ENCODE results near the gene FN3KRP.

FN3KRP gene, protein sequence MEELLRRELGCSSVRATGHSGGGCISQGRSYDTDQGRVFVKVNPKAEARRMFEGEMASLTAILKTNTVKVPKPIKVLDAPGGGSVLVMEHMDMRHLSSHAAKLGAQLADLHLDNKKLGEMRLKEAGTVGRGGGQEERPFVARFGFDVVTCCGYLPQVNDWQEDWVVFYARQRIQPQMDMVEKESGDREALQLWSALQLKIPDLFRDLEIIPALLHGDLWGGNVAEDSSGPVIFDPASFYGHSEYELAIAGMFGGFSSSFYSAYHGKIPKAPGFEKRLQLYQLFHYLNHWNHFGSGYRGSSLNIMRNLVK

GRCh38 chr17:82716203-82717010 is at the start of gene FN3KRP:
Gene FN3KRP, plus strand, starts transcription at chr17:82716706. Its CDS starts 50 bp downstream, at chr17:82716756.
- Mint-ChIP-seq H3K9me3 (no peaks in the 10 kb centered on the region), H3K27me3 (peaks cover 15% of the 10 kb centered on the region), H3K27ac (peak within 1 kb of the TSS; percentile 88), H3K36me3 (peaks cover 24% of the 10 kb centered on the region), H3K4me1 (peaks cover 27% of the 10 kb centered on the region), H3K4me3 (peak within 1 kb of the TSS; percentile 94)
- DNase-seq = peak; percentile 92
- CTCF ChIA-PET = interaction anchor here (1.1 kb wide), 1 partner anchor 48 kb away, joined by 3 read pairs; no protein-coding TSS in a partner anchor

GRCh38 chr17:82666931-82667667 is 49.4 kb upstream of the FN3KRP start:
- H3K4me1 Mint-ChIP-seq = peaks cover 3% of the 10 kb centered on the region
- H3K4me3 Mint-ChIP-seq = no peak overlapping the region
- H3K9me3 Mint-ChIP-seq = no peaks in the 10 kb centered on the region
- CTCF ChIA-PET = interaction anchor here (0.9 kb wide), 1 partner anchor 244 kb away, joined by 3 read pairs; no protein-coding TSS in a partner anchor
- H3K27ac Mint-ChIP-seq = no peak overlapping the region
- no peak for DNase-seq
- peaks cover 8% of the 10 kb centered on the region for H3K27me3 Mint-ChIP-seq
- no peaks in the 10 kb centered on the region for H3K36me3 Mint-ChIP-seq

- no peaks in the 10 kb centered on the region for H3K36me3 Mint-ChIP-seq
- CTCF ChIA-PET = interaction anchor here (0.9 to 1.5 kb wide), 4 partner anchors 99 to 244 kb away, joined by 3 to 9 read pairs (median 4); no protein-coding TSS in a partner anchor
- no peak for DNase-seq
Observed at GRCh38 chr17:82667668-82668000, 48.9 kb upstream of the FN3KRP start.

DNA sequence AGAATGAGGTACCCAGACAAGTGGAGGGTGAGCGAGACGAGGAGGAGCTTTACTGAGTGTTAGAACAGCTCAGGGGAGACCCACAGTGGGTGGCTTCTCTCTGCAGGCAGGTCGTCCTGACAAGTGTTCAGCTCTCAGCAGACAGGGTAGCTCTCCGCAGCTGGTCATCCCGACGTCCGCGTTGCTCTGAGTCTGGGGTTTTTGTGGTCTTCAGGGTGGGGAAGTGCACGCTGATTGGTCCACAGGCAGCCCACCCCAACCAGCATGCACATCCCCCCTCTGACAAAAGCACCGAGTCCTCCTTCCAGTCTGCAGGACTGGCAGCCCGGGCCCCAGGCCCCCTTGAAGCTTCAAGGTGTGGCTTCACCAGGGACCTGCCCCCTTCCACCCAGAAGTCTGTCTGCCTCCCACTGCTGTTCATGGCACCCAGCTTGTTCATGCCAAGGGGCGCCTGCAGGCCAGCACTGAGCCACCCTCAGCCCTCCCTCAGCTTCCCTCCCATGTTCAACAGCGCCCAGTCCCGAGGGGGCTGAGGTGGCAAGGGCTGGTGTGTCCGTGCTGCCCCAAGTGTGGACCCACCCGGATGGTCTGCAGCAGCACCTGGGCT is 48.4 kb upstream of the FN3KRP start:
- peaks cover 8% of the 10 kb centered on the region for H3K27me3 Mint-ChIP-seq
- H3K9me3 Mint-ChIP-seq = no peaks in the 10 kb centered on the region
- no peak overlapping the region for H3K27ac Mint-ChIP-seq
- H3K4me3 Mint-ChIP-seq = no peak overlapping the region
- H3K36me3 Mint-ChIP-seq = no peaks in the 10 kb centered on the region
- H3K4me1 Mint-ChIP-seq = peaks cover 3% of the 10 kb centered on the region
- CTCF ChIA-PET = interaction anchor here (0.7 to 1.5 kb wide), 8 partner anchors 9 to 243 kb away, joined by 3 to 9 read pairs (median 4); no protein-coding TSS in a partner anchor
- DNase-seq = no peak

More at GRCh38 chr17:82667668-82668000, 48.9 kb upstream of the FN3KRP start:
- H3K9me3 Mint-ChIP-seq = no peaks in the 10 kb centered on the region
- no peak overlapping the region for H3K27ac Mint-ChIP-seq
- H3K4me3 Mint-ChIP-seq = no peak overlapping the region
- peaks cover 3% of the 10 kb centered on the region for H3K4me1 Mint-ChIP-seq
- H3K27me3 Mint-ChIP-seq = peaks cover 8% of the 10 kb centered on the region

- peak; percentile 64 for DNase-seq
- CTCF ChIA-PET = interaction anchor here (0.6 to 1.7 kb wide), 11 partner anchors 9 to 112 kb away, joined by 3 to 9 read pairs (median 4); partner anchors contain the start of gene FN3KRP
- H3K27me3 Mint-ChIP-seq = peaks cover 8% of the 10 kb centered on the region
- H3K9me3 Mint-ChIP-seq = no peaks in the 10 kb centered on the region
- no peaks in the 10 kb centered on the region for H3K36me3 Mint-ChIP-seq
- no peak overlapping the region for H3K27ac Mint-ChIP-seq
- H3K4me1 Mint-ChIP-seq = peaks cover 3% of the 10 kb centered on the region
- H3K4me3 Mint-ChIP-seq = no peak overlapping the region
Observed at GRCh38 chr17:82668631-82669099, 47.8 kb upstream of the FN3KRP start.

DNA sequence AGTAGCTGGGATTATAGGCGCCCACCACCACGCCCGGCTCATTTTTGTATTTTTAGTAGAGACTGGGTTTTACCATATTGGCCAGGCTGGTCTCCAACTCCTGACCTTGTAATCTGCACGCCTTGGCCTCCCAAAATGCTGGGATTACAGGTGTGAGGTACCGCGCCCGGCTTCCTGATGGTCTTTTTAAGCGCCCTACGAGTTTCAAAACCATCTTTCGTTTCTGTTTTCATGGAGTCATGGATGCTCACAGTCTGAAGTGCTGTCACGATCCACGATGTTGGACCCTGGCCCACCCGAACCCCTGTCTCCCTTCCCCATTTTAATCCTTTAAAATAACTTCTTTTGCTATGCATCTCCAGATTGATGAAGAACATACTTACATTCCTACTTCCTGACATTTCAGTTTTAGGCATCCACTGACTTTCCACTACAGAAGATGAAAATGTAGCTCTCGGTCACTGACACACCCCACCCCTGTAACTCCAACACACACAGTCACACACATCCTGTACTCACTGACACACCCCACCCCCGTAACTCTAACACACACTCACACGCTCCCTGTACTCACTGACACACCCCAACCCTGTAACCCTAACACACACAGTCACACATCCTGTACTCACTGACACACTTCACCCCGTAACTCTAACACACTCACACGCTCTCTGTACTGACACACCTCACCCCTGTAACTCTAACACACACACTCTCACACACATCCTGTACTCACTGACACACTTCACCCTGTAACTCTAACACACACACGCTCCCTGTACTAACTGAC is 45.6 kb upstream of the FN3KRP start:
- H3K4me1 Mint-ChIP-seq = peaks cover 3% of the 10 kb centered on the region
- peaks cover 9% of the 10 kb centered on the region for H3K27me3 Mint-ChIP-seq
- H3K27ac Mint-ChIP-seq = no peak overlapping the region
- CTCF ChIA-PET = no interaction called here
- no peak for DNase-seq
- H3K36me3 Mint-ChIP-seq = no peaks in the 10 kb centered on the region
- no peak overlapping the region for H3K4me3 Mint-ChIP-seq
- no peaks in the 10 kb centered on the region for H3K9me3 Mint-ChIP-seq

- Mint-ChIP-seq H3K4me3 (no peak overlapping the region), H3K9me3 (no peaks in the 10 kb centered on the region), H3K27ac (no peak overlapping the region), H3K4me1 (no peaks in the 10 kb centered on the region), H3K36me3 (no peaks in the 10 kb centered on the region), H3K27me3 (peaks cover 6% of the 10 kb centered on the region)
- DNase-seq = no peak
- CTCF ChIA-PET = interaction anchor here (1.0 kb wide), 1 partner anchor 104 kb away, joined by 3 read pairs; no protein-coding TSS in a partner anchor
Observed at GRCh38 chr17:82674656-82675475, 41.6 kb upstream of the FN3KRP start.

DNA sequence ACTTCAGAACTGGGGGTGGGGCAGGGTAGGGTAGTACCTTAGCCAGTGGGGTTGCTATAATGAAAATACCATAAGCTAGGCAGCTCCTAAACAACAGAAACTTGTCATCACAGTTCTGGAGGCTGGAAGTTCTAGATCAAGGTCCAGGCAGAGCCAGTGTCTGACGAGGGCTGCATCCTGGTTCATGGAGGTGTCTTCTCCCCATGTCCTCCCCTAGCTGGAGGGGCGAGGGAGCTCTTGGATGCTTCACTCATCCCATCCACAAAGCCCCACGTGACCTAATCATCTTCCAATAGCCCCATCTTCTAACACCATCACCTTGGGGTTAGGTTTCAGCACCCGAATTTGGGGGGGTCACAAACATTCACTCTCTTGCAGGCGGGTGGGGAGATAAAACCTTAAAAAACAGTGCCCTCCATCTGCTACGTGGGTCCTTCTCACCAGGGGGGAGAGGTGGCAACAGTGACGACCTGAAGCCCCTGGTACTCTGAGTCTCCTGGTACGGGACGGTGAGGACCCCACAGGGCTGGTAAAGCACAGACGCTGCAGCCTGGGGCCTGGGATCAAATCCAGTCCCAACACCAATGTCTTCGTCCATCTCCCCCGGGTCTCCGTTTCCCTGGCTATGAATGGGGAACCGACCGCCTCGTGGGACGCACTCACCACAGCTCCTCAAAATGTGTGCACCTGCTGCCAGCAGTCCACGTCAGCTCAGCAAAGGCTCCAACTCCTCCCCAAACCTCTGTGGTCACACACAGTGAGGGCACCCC is 40.8 kb upstream of the FN3KRP start:
- Mint-ChIP-seq H3K4me3 (no peak overlapping the region), H3K27ac (no peak overlapping the region), H3K4me1 (no peaks in the 10 kb centered on the region), H3K27me3 (peaks cover 6% of the 10 kb centered on the region), H3K9me3 (no peaks in the 10 kb centered on the region), H3K36me3 (no peaks in the 10 kb centered on the region)
- CTCF ChIA-PET = interaction anchor here (1.0 kb wide), 1 partner anchor 103 kb away, joined by 3 read pairs; no protein-coding TSS in a partner anchor
- no peak for DNase-seq

DNA sequence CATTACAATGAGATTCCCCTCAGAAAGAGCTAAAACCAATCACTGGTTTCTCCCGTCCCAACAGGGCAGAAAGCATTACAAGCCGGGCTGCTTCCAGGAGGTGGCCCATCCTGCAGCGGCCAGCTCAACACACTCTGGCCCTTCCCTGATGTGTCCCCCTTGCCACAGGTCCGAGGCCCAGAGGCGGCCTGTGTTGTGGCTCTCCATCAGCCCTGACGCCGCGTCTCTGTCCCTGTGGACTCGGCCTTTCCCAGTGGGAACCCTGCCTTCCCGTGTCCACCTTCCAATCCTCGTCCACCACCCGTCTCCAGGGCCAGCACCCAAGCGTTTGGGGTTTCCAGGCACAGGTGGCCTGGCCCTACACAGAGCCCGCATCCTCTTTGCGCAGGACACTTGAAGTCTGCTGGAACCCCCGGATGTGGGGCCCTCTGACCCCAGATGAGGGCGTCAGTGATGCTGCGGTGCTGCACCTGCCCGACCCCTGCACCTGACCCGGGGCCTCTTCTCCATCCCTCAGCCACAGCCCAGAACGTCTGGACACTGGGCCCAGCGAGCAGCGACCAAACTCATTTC is 39.1 kb upstream of the FN3KRP start:
- Mint-ChIP-seq H3K4me3 (no peak overlapping the region), H3K9me3 (peaks cover 8% of the 10 kb centered on the region), H3K4me1 (no peaks in the 10 kb centered on the region), H3K36me3 (peaks cover 6% of the 10 kb centered on the region), H3K27me3 (peaks cover 6% of the 10 kb centered on the region), H3K27ac (no peak overlapping the region)
- CTCF ChIA-PET = no interaction called here
- DNase-seq = no peak

- peaks cover 8% of the 10 kb centered on the region for H3K9me3 Mint-ChIP-seq
- CTCF ChIA-PET = no interaction called here
- H3K27ac Mint-ChIP-seq = no peak overlapping the region
- H3K4me1 Mint-ChIP-seq = no peaks in the 10 kb centered on the region
- H3K27me3 Mint-ChIP-seq = peaks cover 6% of the 10 kb centered on the region
- DNase-seq = no peak
- no peak overlapping the region for H3K4me3 Mint-ChIP-seq
- peaks cover 6% of the 10 kb centered on the region for H3K36me3 Mint-ChIP-seq
Observed at GRCh38 chr17:82678265-82678891, 38.1 kb upstream of the FN3KRP start.

Data from activated naive CD4-positive, alpha-beta T cell treated with anti-CD3 and anti-CD28 coated beads, Interleukin-2, amount 10 ng/mL, durations not matched to agents 7 days and 5 days (primary cell).